Calu3 (cell line): ENCODE data around the gene NRL. TPM values are rescaled to one million over a fixed set of nuclear protein-coding genes. Genes with fewer than 3 reads are reported as not detected.

ENCODE experiments used
- BruUV-seq: library from RNA; stranded (reverse); fragments of 400-500 nt; replicated peaks from 2 replicates; lab custom pipeline; 2021; lab: Mats Ljungman, UMichigan
- CTCF ChIA-PET: fragments of 300-600 bp; sonication (Branson Sonifier 250); formaldehyde crosslinking; loops from one replicate; lab custom pipeline; 2022; ENCODE audit warnings: antibody characterized with exemption; lab: Charles Lee
- DNase-seq: peaks from one replicate; pipeline ENCODE4 v3.0.0; 2022
- H3K27ac Mint-ChIP-seq: one replicate; pipeline ENCODE4 v1.8.0; 2022; ENCODE audit warnings: mixed read lengths; ENCODE audit not compliant: unreplicated experiment
- H3K27me3 Mint-ChIP-seq: one replicate; pipeline ENCODE4 v1.8.0; 2022; ENCODE audit warnings: mixed read lengths; ENCODE audit not compliant: unreplicated experiment
- H3K36me3 Mint-ChIP-seq: one replicate; pipeline ENCODE4 v1.8.0; 2022; ENCODE audit warnings: mild to moderate bottlenecking, moderate library complexity, mixed read lengths; ENCODE audit not compliant: insufficient read depth, unreplicated experiment
- H3K4me1 Mint-ChIP-seq: one replicate; pipeline ENCODE4 v1.8.0; 2022; ENCODE audit warnings: mild to moderate bottlenecking, low read depth, mixed read lengths; ENCODE audit not compliant: unreplicated experiment
- H3K4me3 Mint-ChIP-seq: one replicate; pipeline ENCODE4 v1.8.0; 2022; ENCODE audit warnings: mild to moderate bottlenecking, low read depth, moderate library complexity, mixed read lengths; ENCODE audit not compliant: unreplicated experiment
- H3K9me3 Mint-ChIP-seq: one replicate; pipeline ENCODE4 v1.8.0; 2022; ENCODE audit warnings: low read depth, mixed read lengths; ENCODE audit not compliant: unreplicated experiment
- CTCF ChIP-seq: fragments of 200-600 bp; IDR thresholded peaks from one replicate; pipeline ENCODE4 v1.8.0; 2022; ENCODE audit warnings: antibody characterized with exemption; ENCODE audit not compliant: unreplicated experiment
- intact Hi-C: fragments of 100-400 bp; cut with micrococcal nuclease; formaldehyde crosslinking; loops from one replicate; pipeline ENCODE4 v1.10.0; 2022; ENCODE audit not compliant: unreplicated experiment
- total RNA-seq: library from RNA; stranded (reverse); gene quantifications from 2 replicates; pipeline ENCODE4 v1.2.3, GENCODE V29; 2022

NRL gene
- total RNA-seq, 1 experiment from 2014 or later = 2.3 TPM

- Mint-ChIP-seq H3K4me3 (no peak overlapping the region), H3K4me1 (peaks cover 27% of the 10 kb centered on the region), H3K9me3 (no peaks in the 10 kb centered on the region), H3K27ac (peak overlapping the region; percentile 94), H3K36me3 (peaks cover 31% of the 10 kb centered on the region), H3K27me3 (peaks cover 5% of the 10 kb centered on the region)
- BruUV-seq = no TSS peak
- no peak for DNase-seq
- no peak for TF ChIP-seq CTCF
- intact Hi-C loops = no loop called here
- CTCF ChIA-PET = interaction anchor here (1.7 to 5.7 kb wide), 4 partner anchors 11 to 35 kb away, joined by 4 to 68 read pairs (median 26); partner anchors contain the start of genes DCAF11 and NRL
Measured at GRCh38 chr14:24092110-24092504, 22.6 kb downstream of the NRL start.

- H3K4me1 Mint-ChIP-seq = peaks cover 20% of the 10 kb centered on the region
- intact Hi-C loops = loop anchor here (1.0 kb wide), 2 partner anchors 32 to 76 kb away; no protein-coding TSS in a partner anchor
- peaks cover 22% of the 10 kb centered on the region for H3K36me3 Mint-ChIP-seq
- BruUV-seq = no TSS peak
- H3K27me3 Mint-ChIP-seq = peaks cover 14% of the 10 kb centered on the region
- no peak overlapping the region for H3K4me3 Mint-ChIP-seq
- DNase-seq = no peak
- TF ChIP-seq CTCF = no peak
- H3K9me3 Mint-ChIP-seq = no peaks in the 10 kb centered on the region
- CTCF ChIA-PET = interaction anchor here (1.0 to 5.7 kb wide), 6 partner anchors 9 to 71 kb away, joined by 3 to 68 read pairs (median 6); partner anchors contain the start of genes DCAF11, IRF9 and NRL
- H3K27ac Mint-ChIP-seq = no peak overlapping the region
Measured at GRCh38 chr14:24089890-24090289, 24.9 kb downstream of the NRL start.

GRCh38 chr14:24088095-24088494, 26.7 kb downstream of the NRL start:
- H3K9me3 Mint-ChIP-seq = no peaks in the 10 kb centered on the region
- H3K27ac Mint-ChIP-seq = no peak overlapping the region
- DNase-seq = no peak
- TF ChIP-seq CTCF = no peak
- no TSS peak for BruUV-seq
- CTCF ChIA-PET = interaction anchor here (1.9 kb wide), 1 partner anchor 21 kb away, joined by 5 read pairs; no protein-coding TSS in a partner anchor
- peaks cover 5% of the 10 kb centered on the region for H3K36me3 Mint-ChIP-seq
- H3K4me3 Mint-ChIP-seq = no peak overlapping the region
- H3K4me1 Mint-ChIP-seq = peaks cover 12% of the 10 kb centered on the region
- intact Hi-C loops = no loop called here
- peaks cover 14% of the 10 kb centered on the region for H3K27me3 Mint-ChIP-seq

GRCh38 chr14:24087004-24087403, 27.7 kb downstream of the NRL start:
- peaks cover 6% of the 10 kb centered on the region for H3K4me1 Mint-ChIP-seq
- no peak for TF ChIP-seq CTCF
- BruUV-seq = no TSS peak
- H3K36me3 Mint-ChIP-seq = peaks cover under 1% of the 10 kb centered on the region
- CTCF ChIA-PET = no interaction called here
- intact Hi-C loops = no loop called here
- no peak overlapping the region for H3K4me3 Mint-ChIP-seq
- H3K27me3 Mint-ChIP-seq = peaks cover 14% of the 10 kb centered on the region
- H3K27ac Mint-ChIP-seq = no peak overlapping the region
- no peaks in the 10 kb centered on the region for H3K9me3 Mint-ChIP-seq
- DNase-seq = no peak
